SK-N-SH (cell line): Measurements from ENCODE around the gene EDDM13.
"Not testable (repeated sequence)": the region's sequence is repeated elsewhere in the genome, so short reads cannot be mapped to it uniquely, and the experiment has no call there.

Experiments
- CTCF ChIP-seq: fragments of 200-600 bp; sonication (generic); IDR thresholded peaks from 2 replicates; pipeline ENCODE4 v1.6.1; 2017; ENCODE audit warnings: antibody characterized with exemption, mild to moderate bottlenecking, moderate library complexity
- JUND ChIP-seq: IDR thresholded peaks from 2 replicates; pipeline ENCODE4 v1.4.0; 2012
- MAX ChIP-seq: IDR thresholded peaks from 2 replicates; pipeline ENCODE4 v1.4.0; 2012; ENCODE audit warnings: low read depth
- TAF1 ChIP-seq: IDR thresholded peaks from 2 replicates; pipeline ENCODE4 v1.6.1; 2012; ENCODE audit warnings: low read depth, mild to moderate bottlenecking, low read length, moderate library complexity, borderline replicate concordance
- YY1 ChIP-seq: IDR thresholded peaks from 2 replicates; pipeline ENCODE4 v1.4.0; 2012; ENCODE audit warnings: low read depth, mild to moderate bottlenecking

GRCh38 chr19:56248736-56249338 lies 23.7 kb upstream of the EDDM13 start:
- TF ChIP-seq CTCF, JUND, YY1, TAF1, MAX: not testable (repeated sequence)
